Measurements from ENCODE around the gene HUWE1.
"Not testable (repeated sequence)": the region's sequence is repeated elsewhere in the genome, so short reads cannot be mapped to it uniquely, and the experiment has no call there.

The HUWE1 gene

GRCh38 chrX:53599781-53600396 lies 86.6 kb downstream of the HUWE1 start:
- no peak for DNase-seq

DNA sequence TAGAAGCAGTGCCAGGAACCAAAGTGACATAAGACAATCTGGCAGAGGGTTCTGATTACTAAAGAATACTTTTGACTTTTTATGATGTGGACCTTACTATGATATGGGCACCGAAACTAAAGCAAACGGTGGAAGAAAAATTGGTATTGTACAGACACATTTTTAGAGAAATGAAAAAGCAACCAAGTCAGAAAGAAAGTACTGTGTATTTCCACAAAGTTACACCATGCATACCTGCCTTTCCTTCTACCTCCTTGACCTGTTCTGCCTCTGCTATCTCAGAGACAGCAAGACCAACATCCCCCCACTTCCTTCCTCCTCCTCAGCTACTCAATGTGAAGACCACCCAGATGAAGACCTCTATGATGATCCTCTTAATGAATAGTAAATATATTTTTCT lies 88.3 kb downstream of the HUWE1 start:
- no peak for DNase-seq

GRCh38 chrX:53595266-53595810 lies 91.2 kb downstream of the HUWE1 start:
- DNase-seq: no peak

DNA sequence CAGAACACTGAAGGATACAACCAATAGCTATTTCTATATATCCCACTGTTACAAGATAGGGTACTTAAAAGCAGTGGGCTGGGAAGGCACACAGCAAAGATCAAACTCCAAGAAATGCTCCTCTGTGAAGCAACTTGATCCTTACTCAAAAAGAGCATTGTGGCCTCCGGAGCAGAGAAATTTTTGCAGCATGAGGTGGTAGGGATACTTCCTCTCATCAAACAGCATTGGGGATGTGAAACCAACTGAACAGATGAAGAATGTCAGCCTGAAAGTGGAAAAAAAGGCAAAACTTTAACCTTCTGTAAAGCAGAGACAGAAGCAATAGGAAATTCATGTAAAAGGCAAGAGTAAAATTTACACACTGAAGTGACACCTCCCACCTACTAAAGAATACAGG lies 92.2 kb downstream of the HUWE1 start:
- no peak for DNase-seq

GRCh38 chrX:53587795-53588420 lies 98.6 kb downstream of the HUWE1 start:
- no peak for DNase-seq

- DNase-seq: no peak
These were observed 101.6 kb downstream of the HUWE1 start for GRCh38 chrX:53584891-53585290.

GRCh38 chrX:53583571-53583970 lies 102.9 kb downstream of the HUWE1 start:
- no peak for DNase-seq

GRCh38 chrX:53580742-53581504 lies 105.6 kb downstream of the HUWE1 start:
- DNase-seq: no peak

DNA sequence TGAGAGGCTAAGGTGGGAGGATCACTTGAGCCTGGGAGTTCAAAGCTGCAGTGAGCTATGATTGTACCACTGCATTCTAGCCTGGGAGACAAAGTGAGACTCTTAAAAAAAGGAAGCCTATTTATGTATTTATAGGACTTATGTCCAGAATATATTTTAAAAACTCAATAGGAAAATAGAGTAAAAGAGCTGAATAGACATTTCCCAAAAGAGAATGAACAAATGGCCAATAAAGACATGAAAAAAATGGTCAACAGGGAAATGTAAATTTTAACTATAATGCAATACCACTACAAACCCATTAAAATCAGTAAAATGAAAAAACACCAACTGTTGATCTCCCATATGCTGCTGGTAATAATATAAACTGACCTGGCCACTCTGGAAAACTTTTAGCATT lies 115.0 kb downstream of the HUWE1 start:
- DNase-seq: no peak

DNA sequence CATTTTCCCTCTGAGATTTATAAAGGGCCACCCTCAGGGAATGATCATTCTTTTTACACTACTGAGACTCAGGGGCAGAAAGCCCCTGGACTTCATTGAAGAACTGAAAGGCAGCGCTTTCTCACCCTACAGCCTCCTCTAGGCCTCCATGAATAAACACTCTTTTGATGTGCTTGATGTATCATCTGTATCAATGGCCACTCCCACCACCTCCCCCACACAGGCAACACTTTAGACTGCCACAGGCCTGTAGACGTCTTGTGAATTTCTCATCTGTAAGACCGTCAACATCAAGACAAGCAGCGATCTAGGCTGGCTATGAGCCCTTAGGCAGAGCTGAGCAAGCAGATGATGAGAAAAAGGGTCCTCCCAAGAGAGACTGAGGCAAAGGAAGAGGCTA lies 123.2 kb downstream of the HUWE1 start:
- DNase-seq: no peak

GRCh38 chrX:53561912-53562311 lies 124.6 kb downstream of the HUWE1 start:
- no peak for DNase-seq

DNA sequence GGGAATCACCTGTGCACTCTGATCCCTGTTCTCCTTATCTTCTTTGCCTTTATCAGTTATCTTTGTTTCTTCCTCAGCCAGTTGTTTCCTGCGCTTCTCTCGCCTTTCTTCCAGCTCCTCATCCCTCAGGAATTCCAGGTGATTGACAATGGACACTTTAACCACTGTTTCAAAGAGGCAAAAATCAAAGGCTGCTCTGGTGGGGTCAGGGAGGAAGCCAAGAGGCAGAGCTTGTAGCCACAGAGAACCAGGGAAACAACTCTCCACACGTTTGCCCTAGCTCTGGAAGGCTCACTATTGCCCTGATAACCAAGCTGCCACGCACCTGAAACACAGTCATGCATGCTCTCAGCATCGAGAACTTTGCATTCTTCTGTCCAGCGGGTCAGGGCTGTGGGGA lies 127.9 kb downstream of the HUWE1 start:
- no peak for DNase-seq

GRCh38 chrX:53556868-53557267 lies 129.7 kb downstream of the HUWE1 start:
- DNase-seq: no peak

- no peak for DNase-seq
These were observed 135.6 kb downstream of the HUWE1 start for GRCh38 chrX:53550756-53551463.

DNA sequence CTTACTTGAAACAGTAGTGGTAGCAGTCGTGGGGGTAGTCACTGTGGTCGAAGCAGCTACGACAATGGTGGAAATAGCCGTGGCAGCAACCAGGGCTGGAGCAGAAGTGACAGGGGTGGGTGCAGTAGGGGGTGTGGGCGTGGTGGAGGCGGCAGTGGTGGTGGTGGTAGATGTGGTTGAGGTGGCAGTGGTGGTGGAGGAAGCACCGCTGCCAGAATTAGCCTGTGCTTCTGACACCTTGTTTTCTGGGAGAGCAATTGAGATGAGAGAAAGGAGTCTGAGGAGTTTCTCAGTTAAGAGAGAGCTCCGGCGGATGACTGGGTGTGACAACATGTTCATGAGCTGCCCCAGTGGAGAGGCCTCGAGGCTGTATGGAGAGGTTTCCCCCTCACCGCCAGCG lies 138.9 kb downstream of the HUWE1 start:
- DNase-seq: no peak

- no peak for DNase-seq
These were observed 141.6 kb downstream of the HUWE1 start for GRCh38 chrX:53544936-53545335.

- no peak for DNase-seq
These were observed 147.7 kb downstream of the HUWE1 start for GRCh38 chrX:53538781-53539180.

DNA sequence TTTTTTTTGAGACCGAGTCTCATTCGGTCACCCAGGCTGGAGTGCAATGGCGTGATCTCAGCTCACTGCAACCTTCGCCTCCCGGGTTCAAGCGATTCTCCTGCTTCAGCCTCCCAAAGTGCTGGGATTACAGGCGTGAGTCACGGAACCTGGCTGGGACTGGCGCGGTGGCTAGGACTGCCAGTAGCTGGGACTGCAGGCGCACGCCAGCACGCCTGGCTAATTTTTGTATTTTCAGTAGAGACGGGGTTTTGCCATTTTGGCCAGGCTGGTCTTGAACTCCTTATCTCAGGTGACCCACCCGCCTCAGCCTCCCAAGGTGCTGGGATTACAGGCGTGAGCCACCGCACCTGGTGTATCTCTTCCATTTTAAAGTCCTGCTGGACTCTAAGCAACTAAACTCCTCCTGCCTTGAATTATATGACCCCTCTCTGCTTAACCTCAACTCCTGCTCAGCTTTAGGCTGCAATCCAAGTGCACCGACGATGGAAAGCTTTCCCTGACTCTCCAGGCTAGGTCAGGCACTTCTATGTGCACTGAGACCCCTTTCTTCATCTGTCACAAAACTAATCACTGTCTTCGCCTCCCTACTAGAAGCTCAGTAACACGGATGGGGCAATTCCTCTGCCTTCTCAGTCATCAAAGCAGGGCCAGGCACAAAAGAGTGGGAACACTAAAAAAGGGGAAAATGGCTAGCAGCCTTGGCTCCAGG lies 155.1 kb downstream of the HUWE1 start:
- not testable (repeated sequence) for DNase-seq

- DNase-seq: no peak
These were observed 159.5 kb downstream of the HUWE1 start for GRCh38 chrX:53526999-53527398.

DNA sequence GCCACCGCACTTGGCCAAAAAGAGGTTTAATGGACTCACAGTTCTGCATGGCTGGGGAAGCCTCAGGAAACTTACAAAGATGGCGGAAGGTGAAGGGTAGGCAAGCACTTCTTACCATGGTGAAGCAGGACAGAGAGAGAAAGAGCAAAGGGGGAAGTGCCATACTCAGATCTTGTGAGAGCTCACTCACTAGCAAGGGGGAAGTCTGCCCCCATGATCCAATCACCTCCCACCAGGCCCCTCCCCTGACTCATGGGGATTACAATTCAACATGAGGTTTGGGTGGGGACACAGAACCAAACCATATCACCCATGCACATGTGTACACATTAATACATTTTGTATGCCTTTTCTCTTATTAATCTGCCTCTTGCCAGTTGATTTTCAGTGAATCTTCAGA lies 175.2 kb downstream of the HUWE1 start:
- no peak for DNase-seq

DNA sequence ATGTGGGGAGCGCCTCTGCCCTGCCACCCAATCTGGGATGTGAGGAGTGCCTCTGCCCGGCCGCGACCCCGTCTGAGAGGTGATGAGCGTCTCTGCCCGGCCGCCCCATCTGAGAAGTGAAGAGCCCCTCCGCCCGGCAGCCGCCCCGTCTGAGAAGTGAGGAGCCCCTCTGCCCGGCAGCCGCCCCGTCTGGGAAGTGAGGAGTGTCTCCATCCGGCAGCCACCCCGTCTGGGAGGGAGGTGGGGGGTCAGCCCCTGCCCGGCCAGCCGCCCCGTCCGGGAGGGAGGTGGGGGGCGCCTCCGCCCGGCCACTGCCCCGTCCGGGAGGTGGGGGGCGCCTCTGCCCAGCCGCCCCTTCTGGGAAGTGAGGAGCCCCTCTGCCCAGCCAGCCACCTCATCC lies 182.5 kb downstream of the HUWE1 start:
- DNase-seq: not testable (repeated sequence)

GRCh38 chrX:53494436-53494835 lies 192.1 kb downstream of the HUWE1 start:
- no peak for DNase-seq

GRCh38 chrX:53486285-53486684 lies 200.2 kb downstream of the HUWE1 start:
- DNase-seq: no peak
